Ectodermal cell (in vitro differentiated cells): ENCODE data around the gene DOK1.

ENCODE experiments used
- H3K27ac ChIP-seq: 2 replicates; pipeline ENCODE4 v1.7.0; 2013; ENCODE audit warnings: mild to moderate bottlenecking, low read depth, low read length; ENCODE audit not compliant: insufficient read depth, poor library complexity, severe bottlenecking
- H3K27me3 ChIP-seq: 2 replicates; pipeline ENCODE4 v1.7.0; 2013; ENCODE audit warnings: mild to moderate bottlenecking, low read length; ENCODE audit not compliant: insufficient read depth, control insufficient read depth, poor library complexity, severe bottlenecking
- H3K36me3 ChIP-seq: one replicate; pipeline ENCODE4 v1.7.0; 2013; ENCODE audit warnings: low read length; ENCODE audit not compliant: control insufficient read depth, insufficient read depth
- H3K4me1 ChIP-seq: one replicate; pipeline ENCODE4 v1.7.0; 2013; ENCODE audit warnings: low read length; ENCODE audit not compliant: control insufficient read depth, insufficient read depth
- H3K4me3 ChIP-seq: 2 replicates; pipeline ENCODE4 v1.7.0; 2013; ENCODE audit warnings: low read depth, low read length, control low read depth; ENCODE audit not compliant: insufficient read depth
- H3K9me3 ChIP-seq: 2 replicates; pipeline ENCODE4 v1.7.0; 2013; ENCODE audit warnings: mild to moderate bottlenecking, low read length, moderate library complexity; ENCODE audit not compliant: control insufficient read depth
- WGBS, 2 experiments: methylation state at CpG; one replicate each; pipeline ENCODE4 v1.1.7; 2013; ENCODE audit warnings: missing lambda C conversion rate in 2 of 2; 5-methylcytosine and 5-hydroxymethylcytosine counted together

DOK1 gene

DNA sequence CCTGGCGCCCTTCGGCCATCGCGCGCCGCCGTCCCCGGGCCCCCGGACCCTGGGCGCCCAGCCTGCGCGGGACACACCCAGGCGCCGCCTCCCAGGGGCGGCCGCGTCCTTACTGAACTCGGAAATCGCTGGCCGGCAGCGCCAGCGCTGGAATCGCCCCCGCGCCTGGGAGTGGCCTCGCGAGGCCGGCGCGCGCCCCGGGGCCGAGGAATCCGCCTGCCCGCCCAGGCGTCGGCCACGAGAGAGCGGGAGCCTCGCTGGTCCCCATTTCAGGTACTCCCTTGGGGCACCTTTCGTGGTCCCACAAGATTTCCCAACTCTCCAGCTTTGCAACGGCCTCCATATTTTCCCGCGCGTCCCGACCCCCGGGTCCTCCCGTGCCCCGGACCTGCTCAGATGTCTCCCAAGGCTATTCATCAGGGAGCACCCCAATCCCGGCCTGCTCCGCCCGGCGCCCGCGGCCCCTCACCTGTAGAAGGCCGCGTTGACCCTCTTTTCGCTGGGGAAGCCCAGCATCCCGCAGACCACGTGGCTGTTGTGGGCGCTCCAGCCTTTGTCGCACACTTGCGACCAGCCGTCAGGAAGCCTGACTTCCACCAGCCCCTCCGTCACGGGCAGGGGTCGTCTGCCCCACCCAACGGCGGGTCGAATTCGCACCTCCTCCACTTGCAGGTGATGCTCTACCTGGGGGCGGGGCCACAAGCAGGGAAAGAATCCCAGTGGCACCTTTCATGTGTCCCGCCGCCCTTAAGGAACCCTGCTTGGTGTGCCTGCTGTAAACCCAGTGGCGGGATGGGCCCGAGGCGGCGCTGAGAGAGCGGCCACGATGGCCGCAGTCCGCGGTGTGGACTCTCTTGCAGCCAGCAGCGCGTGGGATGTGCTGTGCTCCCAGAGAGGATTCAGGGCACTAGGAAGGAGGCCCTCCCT lies 5.4 kb upstream of the DOK1 start:
- Histone ChIP-seq H3K4me1 (peaks cover 30% of the 10 kb centered on the region), H3K4me3 (peak overlapping the region; percentile 57), H3K27me3 (peaks cover 32% of the 10 kb centered on the region), H3K9me3 (no peaks in the 10 kb centered on the region), H3K36me3 (no peaks in the 10 kb centered on the region), H3K27ac (no peak overlapping the region)
- WGBS, 2 experiments: 2 to 3% methylated on average over 85 of the region's 85 CpGs

GRCh38 chr2:74550231-74550630 lies 4.3 kb upstream of the DOK1 start:
- Histone ChIP-seq H3K27me3 (peaks cover 40% of the 10 kb centered on the region), H3K4me3 (no peak overlapping the region), H3K27ac (no peak overlapping the region), H3K9me3 (no peaks in the 10 kb centered on the region), H3K4me1 (peaks cover 30% of the 10 kb centered on the region), H3K36me3 (no peaks in the 10 kb centered on the region)
- WGBS, 2 experiments: 82 to 87% methylated on average over 7 of the region's 7 CpGs

DNA sequence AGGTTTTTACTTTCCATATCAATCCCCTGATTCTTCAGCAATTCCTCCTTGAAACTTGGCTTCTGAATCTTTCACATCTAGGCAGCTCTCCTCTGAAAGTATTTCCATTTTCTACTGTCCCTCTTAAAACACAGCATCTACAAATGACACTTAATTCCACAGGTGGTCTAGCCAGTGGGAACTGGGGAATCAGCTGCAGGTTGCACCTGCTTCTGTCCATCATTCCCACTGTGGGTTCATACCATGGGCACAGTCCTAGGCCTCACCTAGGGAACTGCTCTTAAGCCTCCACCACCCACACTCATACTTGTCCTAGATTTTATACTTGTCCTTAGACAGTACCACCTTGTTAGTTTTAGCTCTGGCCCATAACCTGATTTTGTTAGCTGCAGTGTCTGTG lies 3.0 kb upstream of the DOK1 start:
- Histone ChIP-seq H3K4me1 (peaks cover 30% of the 10 kb centered on the region), H3K4me3 (no peak overlapping the region), H3K36me3 (no peaks in the 10 kb centered on the region), H3K27ac (no peak overlapping the region), H3K9me3 (no peaks in the 10 kb centered on the region), H3K27me3 (peaks cover 50% of the 10 kb centered on the region)

GRCh38 chr2:74551942-74552913 lies 2.3 kb upstream of the DOK1 start:
- Histone ChIP-seq H3K27me3 (peaks cover 50% of the 10 kb centered on the region), H3K9me3 (no peaks in the 10 kb centered on the region), H3K4me1 (peaks cover 30% of the 10 kb centered on the region), H3K4me3 (no peak overlapping the region), H3K27ac (no peak overlapping the region), H3K36me3 (no peaks in the 10 kb centered on the region)
- 88% methylated on average over 21 of the region's 21 CpGs for WGBS, 2 experiments

DNA sequence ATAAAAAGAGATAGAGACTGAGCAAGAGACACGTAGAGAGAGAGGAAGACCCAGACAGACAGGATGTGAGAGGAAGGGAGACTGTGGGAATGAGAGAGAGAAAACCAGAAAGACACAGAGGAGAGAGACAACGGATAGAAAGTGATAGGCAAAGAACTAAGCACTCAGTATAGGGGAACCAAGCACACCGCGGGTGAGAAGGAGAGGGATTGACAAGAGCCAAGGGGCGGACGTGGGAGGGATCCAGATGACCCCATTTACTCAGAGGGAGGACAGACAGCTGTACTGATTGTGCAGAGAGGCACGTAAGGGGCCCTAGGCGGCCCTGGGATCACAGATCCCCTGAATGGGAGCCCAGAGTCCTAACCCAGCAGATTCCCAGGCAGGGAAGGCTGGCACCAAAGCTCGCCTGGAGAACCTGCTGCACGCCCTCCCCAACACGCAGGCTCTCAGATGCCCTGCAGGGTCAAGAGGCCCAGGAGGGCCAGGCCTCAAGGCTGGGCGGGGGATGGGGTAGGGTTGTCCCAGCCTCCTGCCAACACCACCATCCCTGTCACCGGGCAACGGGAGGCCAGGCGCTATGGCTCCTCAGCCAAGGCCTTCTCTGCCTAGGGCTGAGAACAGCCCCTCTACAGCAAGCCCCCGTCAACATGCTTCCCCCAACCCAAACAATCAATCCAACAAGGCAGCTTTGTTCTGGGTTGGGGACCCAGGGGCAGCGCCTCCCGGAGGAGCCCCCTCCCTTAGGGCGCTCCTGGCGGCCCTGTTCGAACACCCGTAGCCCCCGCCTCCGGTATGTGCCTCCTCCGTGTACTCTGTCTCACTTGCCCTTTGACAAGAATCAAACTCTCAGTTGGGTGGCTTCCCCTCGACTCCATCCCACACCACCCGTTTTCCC lies 1.4 kb upstream of the DOK1 start:
- Histone ChIP-seq H3K4me3 (peak overlapping the region; percentile 84), H3K4me1 (peaks cover 29% of the 10 kb centered on the region), H3K36me3 (no peaks in the 10 kb centered on the region), H3K27ac (peak overlapping the region; percentile 98), H3K9me3 (no peaks in the 10 kb centered on the region), H3K27me3 (peaks cover 41% of the 10 kb centered on the region)
- 5 to 6% methylated on average over 27 of the region's 27 CpGs for WGBS, 2 experiments

DNA sequence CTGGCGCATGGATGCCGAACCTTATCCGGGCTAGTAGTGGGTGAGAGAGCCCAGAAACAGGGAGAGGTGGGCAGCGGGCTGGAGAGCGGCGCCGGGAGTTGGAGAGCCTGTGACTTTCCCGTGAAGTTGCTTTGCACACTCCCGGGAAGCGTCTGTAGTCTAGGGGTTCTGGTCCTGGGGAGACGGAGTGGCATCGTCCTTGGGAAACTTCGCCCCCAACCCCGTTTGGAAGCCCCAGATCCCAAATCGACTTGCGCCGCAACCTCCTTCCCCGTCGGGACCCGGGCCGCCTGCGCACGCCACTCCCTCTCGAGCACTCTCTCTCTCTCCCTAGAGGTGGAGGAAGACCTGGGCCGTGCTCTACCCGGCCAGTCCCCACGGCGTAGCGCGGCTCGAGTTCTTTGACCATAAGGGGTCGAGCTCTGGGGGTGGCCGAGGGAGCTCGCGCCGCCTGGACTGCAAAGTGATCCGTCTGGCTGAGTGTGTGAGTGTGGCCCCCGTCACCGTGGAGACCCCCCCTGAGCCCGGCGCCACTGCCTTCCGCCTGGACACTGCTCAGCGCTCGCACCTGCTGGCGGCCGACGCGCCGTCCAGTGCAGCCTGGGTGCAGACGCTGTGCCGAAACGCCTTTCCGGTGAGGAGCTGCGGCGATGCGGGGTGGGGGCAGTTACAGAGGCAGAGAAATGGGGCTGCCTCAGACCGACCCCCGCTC lies 456 bp downstream of the DOK1 start:
- Histone ChIP-seq H3K27ac (no peak overlapping the region), H3K27me3 (peaks cover 29% of the 10 kb centered on the region), H3K4me3 (peak overlapping the region; percentile 84), H3K9me3 (no peaks in the 10 kb centered on the region), H3K4me1 (peaks cover 15% of the 10 kb centered on the region), H3K36me3 (no peaks in the 10 kb centered on the region)
- WGBS, 2 experiments: 1% methylated on average over 58 of the region's 58 CpGs

- H3K36me3 ChIP-seq: no peaks in the 10 kb centered on the region
- peak overlapping the region; percentile 84 for H3K4me3 ChIP-seq
- no peaks in the 10 kb centered on the region for H3K9me3 ChIP-seq
- H3K27ac ChIP-seq: no peak overlapping the region
- 65 to 68% methylated on average over 17 of the region's 17 CpGs for WGBS, 2 experiments
- H3K4me1 ChIP-seq: peaks cover 13% of the 10 kb centered on the region
- H3K27me3 ChIP-seq: peaks cover 31% of the 10 kb centered on the region
Measured at GRCh38 chr2:74555610-74556103, 1.1 kb downstream of the DOK1 start.

GRCh38 chr2:74556159-74556558 lies 1.6 kb downstream of the DOK1 start:
- H3K27me3 ChIP-seq: peaks cover 31% of the 10 kb centered on the region
- no peak overlapping the region for H3K27ac ChIP-seq
- peaks cover 13% of the 10 kb centered on the region for H3K4me1 ChIP-seq
- H3K9me3 ChIP-seq: no peaks in the 10 kb centered on the region
- H3K4me3 ChIP-seq: no peak overlapping the region
- whole genome bisulfite sequencing, 2 experiments: 91% methylated on average over 14 of the region's 14 CpGs
- H3K36me3 ChIP-seq: no peaks in the 10 kb centered on the region

GRCh38 chr2:74556831-74557370 lies 2.4 kb downstream of the DOK1 start:
- no peaks in the 10 kb centered on the region for H3K9me3 ChIP-seq
- H3K4me3 ChIP-seq: no peak overlapping the region
- WGBS, 2 experiments: 94 to 97% methylated on average over 6 of the region's 6 CpGs
- H3K27ac ChIP-seq: no peak overlapping the region
- peaks cover 36% of the 10 kb centered on the region for H3K27me3 ChIP-seq
- no peaks in the 10 kb centered on the region for H3K36me3 ChIP-seq
- H3K4me1 ChIP-seq: peaks cover 11% of the 10 kb centered on the region
